EH (cell line): ENCODE data around the gene CCDC12.

Experiments used
- DNase-seq: peaks from one replicate; pipeline ENCODE4 v3.0.0-alpha.2; 2015; ENCODE audit warnings: low read depth

CCDC12 gene

GRCh38 chr3:46996689-46997452, 20.3 kb upstream of the CCDC12 start:
- no peak for DNase-seq

GRCh38 chr3:46995901-46996562, 19.5 kb upstream of the CCDC12 start:
- DNase-seq: no peak

DNA sequence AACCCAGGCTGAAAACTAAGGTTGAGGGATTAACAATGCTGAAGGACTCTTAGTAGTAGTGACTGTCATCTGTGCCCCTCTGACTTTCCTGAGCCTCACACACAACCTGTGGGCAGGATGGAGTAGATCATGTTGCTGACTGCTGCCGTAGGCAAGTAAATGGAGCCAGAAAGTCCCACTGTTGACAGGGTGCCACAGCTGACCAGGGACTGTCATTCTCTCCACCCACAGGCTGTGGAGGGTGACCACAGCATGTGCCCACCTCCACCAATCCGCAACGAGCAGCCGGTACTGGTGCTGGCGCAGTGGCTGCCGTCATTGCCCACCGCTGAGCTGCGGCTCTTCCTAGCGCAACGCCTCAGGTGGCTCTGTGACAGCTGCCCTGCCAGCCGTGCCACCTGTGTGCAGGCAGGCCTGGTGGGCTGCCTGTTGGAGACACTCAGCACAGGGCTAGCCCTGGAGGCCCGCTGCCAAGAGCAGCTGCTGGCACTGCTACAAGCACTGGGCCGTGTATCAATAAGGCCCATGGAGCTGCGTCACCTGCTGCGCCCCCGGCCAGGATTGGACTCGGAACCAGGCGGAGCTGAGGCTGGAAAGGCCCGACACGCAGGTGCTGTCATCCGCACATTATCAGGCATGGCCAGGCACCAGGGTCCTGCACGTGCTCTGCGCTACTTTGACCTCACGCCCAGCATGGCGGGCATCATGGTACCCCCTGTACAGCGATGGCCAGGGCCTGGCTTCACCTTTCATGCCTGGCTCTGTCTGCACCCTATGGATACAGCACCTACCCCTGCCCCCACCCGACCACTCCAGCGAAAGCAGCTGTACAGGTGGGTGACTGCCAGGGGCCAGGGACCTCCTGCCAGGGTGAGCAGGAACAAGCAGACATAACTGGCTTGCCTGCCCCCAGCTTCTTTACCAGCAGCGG, 18.5 kb upstream of the CCDC12 start:
- DNase-seq: no peak

- no peak for DNase-seq
These were observed 17.4 kb upstream of the CCDC12 start for GRCh38 chr3:46993986-46994385.

DNA sequence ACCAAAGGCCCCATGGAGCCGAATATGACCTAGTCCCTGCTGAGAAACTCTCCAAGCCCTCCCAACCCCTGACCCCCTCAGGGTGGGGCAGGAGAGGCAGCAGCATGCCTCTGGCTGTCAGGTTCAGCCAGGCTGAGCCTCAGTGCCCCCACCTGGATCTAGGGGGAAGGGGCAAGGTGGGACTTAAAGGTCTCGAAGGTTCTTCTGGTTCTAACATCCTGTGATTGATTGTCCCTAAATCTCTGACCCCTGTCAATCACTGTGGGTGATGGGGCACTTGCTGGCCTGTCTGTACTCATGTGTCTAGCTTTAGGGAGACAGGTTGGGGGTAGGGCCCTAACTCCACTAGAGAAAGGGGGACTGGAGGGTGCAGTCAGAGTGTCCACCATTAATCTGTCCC, 16.7 kb upstream of the CCDC12 start:
- no peak for DNase-seq

- DNase-seq: no peak
These were observed 15.7 kb upstream of the CCDC12 start for GRCh38 chr3:46992231-46992630.

DNA sequence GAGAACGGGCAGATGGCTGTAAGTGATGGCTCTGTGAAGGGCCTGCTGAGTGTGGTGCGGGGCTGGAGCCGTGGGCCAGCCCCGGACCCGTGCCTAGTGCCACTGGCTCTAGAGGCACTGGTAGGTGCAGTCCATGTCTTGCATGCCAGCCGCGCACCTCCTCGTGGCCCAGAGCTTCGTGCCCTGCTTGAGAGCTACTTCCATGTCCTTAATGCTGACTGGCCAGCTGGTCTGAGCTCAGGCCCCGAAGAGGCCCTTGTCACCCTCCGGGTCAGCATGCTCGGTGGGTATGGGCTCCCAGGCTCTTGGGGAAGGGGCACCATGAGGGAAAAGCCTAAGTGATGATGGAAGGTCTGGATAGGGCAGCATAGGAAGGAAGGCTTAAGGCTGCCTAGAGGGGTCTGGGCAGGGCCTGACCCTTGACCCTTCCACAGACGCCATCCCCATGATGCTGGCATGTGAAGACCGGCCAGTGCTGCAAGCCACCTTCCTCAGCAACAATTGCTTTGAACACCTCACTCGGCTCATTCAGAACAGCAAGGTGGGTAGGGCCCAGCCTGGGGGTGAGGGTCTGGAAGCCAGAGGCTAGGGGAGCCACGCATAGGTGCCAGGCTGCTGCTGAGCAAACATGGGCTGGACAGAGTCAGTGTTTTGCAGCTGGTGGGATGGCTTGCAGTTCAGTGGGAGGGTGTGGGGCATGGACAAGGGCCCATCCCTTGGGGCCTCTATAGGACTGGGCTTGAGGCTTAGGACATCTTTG, 15.0 kb upstream of the CCDC12 start:
- DNase-seq: no peak

GRCh38 chr3:46990573-46991374, 14.2 kb upstream of the CCDC12 start:
- no peak for DNase-seq

GRCh38 chr3:46989146-46989810, 12.7 kb upstream of the CCDC12 start:
- DNase-seq: no peak

GRCh38 chr3:46988616-46989015, 12.1 kb upstream of the CCDC12 start:
- no peak for DNase-seq

- peak; percentile 47 for DNase-seq
These were observed 11.3 kb upstream of the CCDC12 start for GRCh38 chr3:46987743-46988401.

DNA sequence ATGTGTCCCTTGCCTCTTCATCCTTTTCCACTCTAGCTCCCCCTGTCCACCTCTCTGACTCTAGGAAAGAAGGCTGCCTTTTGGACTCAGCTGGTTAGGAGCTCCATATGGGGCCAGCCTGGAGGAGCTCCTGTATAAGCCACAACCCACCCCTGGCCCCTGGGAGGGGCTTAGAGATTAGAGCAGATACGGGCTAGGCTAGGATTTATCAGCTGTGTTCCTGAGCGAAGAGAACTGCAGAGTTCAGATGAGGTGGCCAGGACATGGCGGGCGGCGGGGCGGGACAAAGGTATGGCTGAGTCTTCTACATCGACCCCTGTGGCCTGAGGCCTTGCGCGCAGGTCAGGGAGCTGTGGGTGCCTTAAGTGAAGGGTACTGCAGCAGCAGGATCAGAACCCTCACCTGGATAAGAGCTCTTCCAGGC, 10.8 kb upstream of the CCDC12 start:
- no peak for DNase-seq

DNA sequence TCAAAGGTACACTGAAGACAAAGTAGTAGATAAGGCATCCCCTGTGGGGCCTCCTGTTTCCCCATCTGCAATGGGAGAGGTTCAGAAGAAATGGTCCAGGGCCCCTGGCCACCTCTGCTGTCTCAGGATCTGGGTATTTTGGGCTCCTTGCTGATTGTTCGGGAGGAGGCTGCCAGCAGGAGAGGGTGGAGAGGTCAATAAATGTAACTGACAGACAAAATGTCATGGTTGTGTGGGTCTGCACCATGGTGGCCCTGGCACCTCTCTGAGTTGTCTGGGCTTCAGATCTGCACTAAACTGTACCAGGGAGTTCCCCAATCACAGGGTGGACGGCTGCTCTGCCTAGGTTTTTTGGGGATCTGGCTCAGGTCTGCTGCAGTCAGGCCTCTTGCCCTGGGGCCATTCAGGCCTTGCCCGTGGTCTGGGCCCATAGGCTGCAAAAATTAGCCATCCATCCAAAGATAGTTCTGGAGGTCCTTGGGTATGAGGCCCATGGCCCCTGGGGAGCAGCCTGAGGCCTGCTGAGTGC, 10.3 kb upstream of the CCDC12 start:
- no peak for DNase-seq

DNA sequence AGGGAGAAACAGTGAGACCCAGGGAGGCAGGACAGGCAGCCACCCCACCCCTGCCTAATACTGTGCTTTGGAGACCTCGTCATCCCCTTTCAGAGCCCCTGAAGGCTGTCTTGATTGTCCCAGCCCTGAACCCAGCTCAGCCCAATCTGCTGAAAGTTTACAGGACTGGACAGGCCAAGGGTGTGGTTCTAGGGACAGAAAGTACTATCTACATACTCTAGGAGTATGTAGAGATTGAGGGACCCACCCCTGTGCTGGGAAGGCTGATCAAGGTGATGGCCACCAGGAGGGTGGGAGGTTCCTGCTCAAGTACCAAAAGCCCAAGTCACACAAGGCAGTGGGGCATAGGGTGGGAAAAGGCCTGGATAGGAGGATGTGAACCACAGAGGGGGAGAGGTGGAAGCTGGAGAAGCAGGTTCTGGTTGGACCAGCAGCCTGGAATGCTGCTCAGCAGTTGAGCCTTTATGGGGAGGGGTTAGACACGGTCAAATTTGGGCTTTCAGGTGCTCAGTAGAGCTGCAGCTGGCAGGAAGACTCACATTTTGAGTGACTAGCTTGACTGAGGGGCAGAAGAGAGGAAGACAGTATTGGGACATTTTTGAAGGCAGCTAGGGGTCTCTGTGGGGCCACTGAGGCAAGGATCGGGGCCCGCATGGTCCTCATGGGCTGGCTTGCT, 9.6 kb upstream of the CCDC12 start:
- DNase-seq: no peak

- DNase-seq: no peak
These were observed 9.0 kb upstream of the CCDC12 start for GRCh38 chr3:46985588-46985987.

DNA sequence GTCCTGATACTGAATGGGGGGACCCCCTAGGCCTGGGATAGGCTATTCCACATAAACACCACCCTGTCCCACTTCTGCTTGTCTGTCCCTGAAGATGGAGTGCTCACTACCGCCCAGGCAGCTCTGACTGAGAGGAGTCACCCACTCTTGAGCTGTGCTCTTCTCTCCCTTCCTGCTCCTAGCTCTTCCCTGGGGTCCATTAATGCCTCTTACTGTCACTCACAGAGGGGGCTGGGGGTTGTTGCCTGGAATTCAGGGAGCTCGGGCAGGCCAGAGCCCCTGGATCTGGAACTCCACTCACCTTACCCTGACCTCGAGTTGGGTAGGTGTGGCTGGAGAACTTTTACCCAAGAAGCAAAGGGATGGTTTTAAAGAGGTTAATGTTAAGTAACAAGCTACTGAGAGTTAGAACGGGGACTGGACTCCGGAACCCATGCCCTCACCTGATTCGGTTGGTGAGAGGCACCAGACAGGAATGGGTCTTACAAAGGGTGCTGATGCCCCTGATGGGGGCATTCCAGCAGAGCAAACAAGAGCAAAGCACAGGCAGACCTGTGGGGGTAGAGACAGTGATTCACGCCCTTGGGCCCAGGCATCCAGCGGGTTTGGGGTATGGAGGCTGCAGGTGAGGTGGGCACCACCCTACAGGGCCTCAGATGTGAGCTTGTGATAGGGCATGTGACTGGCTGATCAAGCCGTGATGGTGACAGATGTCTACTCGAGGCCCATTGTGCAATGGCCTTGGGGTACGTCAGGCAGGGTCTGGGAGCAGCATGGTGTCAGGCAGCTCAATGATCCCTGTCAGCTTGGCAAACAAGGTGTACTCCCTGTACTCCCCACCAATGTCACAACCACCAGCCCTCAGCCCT, 8.3 kb upstream of the CCDC12 start:
- no peak for DNase-seq

- DNase-seq: no peak
These were observed 6.0 kb upstream of the CCDC12 start for GRCh38 chr3:46982546-46982945.

DNA sequence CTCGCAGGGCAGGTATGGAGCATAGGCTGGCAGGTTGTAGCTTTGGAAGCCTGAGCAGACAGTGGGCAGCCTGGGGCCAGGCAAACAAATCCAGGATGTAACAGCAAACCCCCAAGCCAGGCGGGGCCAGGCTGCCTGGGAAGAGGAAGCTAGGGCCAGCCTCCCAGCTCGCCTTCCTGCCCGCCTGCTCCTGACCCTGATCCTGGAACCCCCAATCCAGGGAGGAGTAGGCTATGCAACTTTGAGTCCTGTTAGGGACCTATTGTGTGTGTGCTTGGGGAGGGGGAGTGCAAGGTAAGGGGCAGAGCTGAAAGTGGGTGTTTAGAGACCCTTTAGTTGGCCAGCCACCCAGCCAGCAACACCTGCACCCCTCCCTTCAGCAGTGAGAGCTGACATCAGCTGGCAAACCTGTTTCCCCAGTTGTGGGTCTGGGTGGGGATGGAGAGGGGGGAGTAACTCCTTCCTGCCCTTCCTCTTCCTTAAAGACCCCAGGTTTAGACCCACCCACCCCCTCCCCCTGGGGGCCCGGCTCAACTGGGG, 5.5 kb upstream of the CCDC12 start:
- DNase-seq: no peak
